DOHH2 (cell line): ENCODE results near the gene PRSS16.

Source experiments
- EZH2phosphoT487 ChIP-seq: fragments of 200-600 bp; sonication (generic); IDR thresholded peaks from 2 replicates; pipeline ENCODE4 v1.6.1; 2017; ENCODE audit warnings: borderline replicate concordance, mild to moderate bottlenecking, antibody characterized with exemption, low read length, moderate library complexity, mixed read lengths
- TF ChIP-seq, protein P1 (sequence below): fragments of 200-600 bp; sonication (generic); IDR thresholded peaks from one replicate; pipeline ENCODE4 v1.5.1; 2014; ENCODE audit warnings: antibody characterized with exemption, mild to moderate bottlenecking, low read depth, low read length; ENCODE audit not compliant: poor library complexity, severe bottlenecking

DNA sequence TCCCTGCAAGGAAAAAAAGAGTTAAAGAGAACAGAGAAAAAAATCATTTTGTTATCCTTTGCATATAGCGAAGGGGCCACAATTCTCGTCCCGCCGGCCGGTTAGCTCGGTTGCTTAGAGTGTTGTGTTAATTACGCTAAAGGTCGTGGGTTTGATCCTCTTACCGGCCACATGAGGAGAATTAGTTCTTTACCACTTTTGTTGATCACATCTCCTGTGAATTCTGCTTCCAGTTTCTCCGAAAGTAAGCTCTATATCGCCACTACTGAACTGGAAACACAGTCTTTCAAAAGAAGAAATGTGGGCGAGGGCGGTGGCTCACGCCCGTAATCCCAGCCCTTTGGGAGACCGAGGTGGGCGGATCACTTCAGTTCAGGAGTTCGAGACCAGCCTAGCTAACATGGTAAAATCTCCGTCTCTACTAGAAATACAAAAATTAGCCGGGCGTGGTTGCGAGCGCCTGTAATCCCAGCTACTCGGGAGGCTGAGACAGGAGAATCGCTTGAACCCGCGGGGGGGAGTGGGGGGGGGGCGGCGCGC is 13.4 kb downstream of the PRSS16 start:
- TF ChIP-seq, protein P1, sequence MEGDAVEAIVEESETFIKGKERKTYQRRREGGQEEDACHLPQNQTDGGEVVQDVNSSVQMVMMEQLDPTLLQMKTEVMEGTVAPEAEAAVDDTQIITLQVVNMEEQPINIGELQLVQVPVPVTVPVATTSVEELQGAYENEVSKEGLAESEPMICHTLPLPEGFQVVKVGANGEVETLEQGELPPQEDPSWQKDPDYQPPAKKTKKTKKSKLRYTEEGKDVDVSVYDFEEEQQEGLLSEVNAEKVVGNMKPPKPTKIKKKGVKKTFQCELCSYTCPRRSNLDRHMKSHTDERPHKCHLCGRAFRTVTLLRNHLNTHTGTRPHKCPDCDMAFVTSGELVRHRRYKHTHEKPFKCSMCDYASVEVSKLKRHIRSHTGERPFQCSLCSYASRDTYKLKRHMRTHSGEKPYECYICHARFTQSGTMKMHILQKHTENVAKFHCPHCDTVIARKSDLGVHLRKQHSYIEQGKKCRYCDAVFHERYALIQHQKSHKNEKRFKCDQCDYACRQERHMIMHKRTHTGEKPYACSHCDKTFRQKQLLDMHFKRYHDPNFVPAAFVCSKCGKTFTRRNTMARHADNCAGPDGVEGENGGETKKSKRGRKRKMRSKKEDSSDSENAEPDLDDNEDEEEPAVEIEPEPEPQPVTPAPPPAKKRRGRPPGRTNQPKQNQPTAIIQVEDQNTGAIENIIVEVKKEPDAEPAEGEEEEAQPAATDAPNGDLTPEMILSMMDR, result no peak
- TF ChIP-seq EZH2phosphoT487, result no peak
